ENCODE data around the gene TMEM86A. TPM values are rescaled to one million over a fixed set of nuclear protein-coding genes. Genes with fewer than 3 reads are reported as not detected.

Gene TMEM86A
- total RNA-seq, 4 donors from 2014 or later = 37.6 to 96.2 (median 52.8) TPM

GRCh38 chr11:18701614-18702216 lies 3.1 kb downstream of the TMEM86A start:
- WGBS, 2 donors = 91 to 94% methylated on average over 17 of the region's 17 CpGs
- DNase-seq (ENCODE audit: low spot score in 2 of 2) = no peak
- TF ChIP-seq CTCF (IDR thresholded peaks at IDR 0.05) (no peak), POLR2A (IDR thresholded peaks at IDR 0.05) (no peak)
- intact Hi-C loops (cut with DNase I; ENCODE audit: low total_unique reads) = no loop called here
- no peak overlapping the region for H3K4me3 ChIP-seq (ENCODE audit: low read depth, poor library complexity, severe bottlenecking)

GRCh38 chr11:18703001-18703763 lies 4.6 kb downstream of the TMEM86A start:
- intact Hi-C loops (cut with DNase I; ENCODE audit: low total_unique reads) = no loop called here
- DNase-seq (ENCODE audit: low spot score in 2 of 2) = no peak
- TF ChIP-seq POLR2A (IDR thresholded peaks at IDR 0.05) (no peak), CTCF (IDR thresholded peaks at IDR 0.05) (no peak)
- no peak overlapping the region for H3K4me3 ChIP-seq (ENCODE audit: low read depth, poor library complexity, severe bottlenecking)
- WGBS, 2 donors = 69 to 100% methylated on average over 1 to 2 of the region's 2 CpGs

GRCh38 chr11:18704045-18704645 lies 5.6 kb downstream of the TMEM86A start:
- H3K4me3 ChIP-seq (ENCODE audit: low read depth, poor library complexity, severe bottlenecking) = no peak overlapping the region
- 89 to 90% methylated on average over 5 of the region's 5 CpGs for WGBS, 2 donors
- no peak for TF ChIP-seq POLR2A (IDR thresholded peaks at IDR 0.05)
- no peak for TF ChIP-seq CTCF (IDR thresholded peaks at IDR 0.05)
- DNase-seq (ENCODE audit: low spot score in 2 of 2) = no peak
- intact Hi-C loops (cut with DNase I; ENCODE audit: low total_unique reads) = no loop called here

- H3K4me3 ChIP-seq (ENCODE audit: low read depth, poor library complexity, severe bottlenecking) = no peak overlapping the region
- intact Hi-C loops (cut with DNase I; ENCODE audit: low total_unique reads) = no loop called here
- no peak for DNase-seq (ENCODE audit: low spot score in 2 of 2)
- TF ChIP-seq CTCF (IDR thresholded peaks at IDR 0.05) (no peak), POLR2A (IDR thresholded peaks at IDR 0.05) (no peak)
- WGBS, 2 donors = 48 to 52% methylated on average over 1 of the region's 1 CpG
Measured at GRCh38 chr11:18704698-18705097, 6.1 kb downstream of the TMEM86A start.

- peak overlapping the region; percentile 10 for H3K4me3 ChIP-seq (ENCODE audit: low read depth, poor library complexity, severe bottlenecking)
- 2 to 7% methylated on average over 19 to 41 of the region's 46 CpGs for WGBS, 2 donors
- DNase-seq (ENCODE audit: low spot score in 2 of 2) = no peak
- intact Hi-C loops (cut with DNase I; ENCODE audit: low total_unique reads) = no loop called here
- TF ChIP-seq POLR2A (IDR thresholded peaks at IDR 0.05) (no peak), CTCF (IDR thresholded peaks at IDR 0.05) (no peak)
Measured at GRCh38 chr11:18705651-18706281, 7.2 kb downstream of the TMEM86A start.

All from lower leg skin (tissue), 4 donors.